Measurements from ENCODE around the gene PRR30.

- no peak for TF ChIP-seq CTCF (IDR thresholded peaks at IDR 0.05)
- no peak for TF ChIP-seq EP300 (IDR thresholded peaks at IDR 0.05)
- no peak for TF ChIP-seq POLR2A (IDR thresholded peaks at IDR 0.05; ENCODE audit: low read depth)
These were observed 16.4 kb downstream of the PRR30 start for GRCh38 chr2:27122791-27123190.

Data from esophagus muscularis mucosa (tissue), 4 donors.